Activated CD4-positive, CD25-positive, alpha-beta regulatory T cell treated with anti-CD3 and anti-CD28 coated beads, Interleukin-2, amount 50 U/mL, for 16 hours (primary cell): ENCODE data around the gene SNAPC1.
"Not testable (repeated sequence)": the region's sequence is repeated elsewhere in the genome, so short reads cannot be mapped to it uniquely, and the experiment has no call there.

Source experiments
- DNase-seq: peaks from one replicate; pipeline ENCODE4 v3.0.0-alpha.2; 2020; ENCODE audit warnings: low read depth, low spot score

Gene SNAPC1

GRCh38 chr14:61749867-61750266 lies 12.4 kb upstream of the SNAPC1 start:
- no peak for DNase-seq

- DNase-seq, result peak; percentile 50
These were observed 11.3 kb upstream of the SNAPC1 start for GRCh38 chr14:61750708-61751474.

- no peak for DNase-seq
These were observed 10.7 kb upstream of the SNAPC1 start for GRCh38 chr14:61751475-61751989.

GRCh38 chr14:61752626-61753025 lies 9.6 kb upstream of the SNAPC1 start:
- no peak for DNase-seq

- DNase-seq, result no peak
These were observed 8.6 kb upstream of the SNAPC1 start for GRCh38 chr14:61753631-61754030.

- DNase-seq, result no peak
These were observed 7.4 kb upstream of the SNAPC1 start for GRCh38 chr14:61754627-61755381.

GRCh38 chr14:61755382-61755742 lies 6.9 kb upstream of the SNAPC1 start:
- DNase-seq, result not testable (repeated sequence)

- DNase-seq, result no peak
These were observed 6.1 kb upstream of the SNAPC1 start for GRCh38 chr14:61756135-61756534.

GRCh38 chr14:61759878-61760277 lies 2.3 kb upstream of the SNAPC1 start:
- DNase-seq, result no peak

GRCh38 chr14:61761557-61761956 lies 663 bp upstream of the SNAPC1 start:
- no peak for DNase-seq

GRCh38 chr14:61764342-61765122 lies 2.3 kb downstream of the SNAPC1 start:
- no peak for DNase-seq

- DNase-seq, result no peak
These were observed 3.2 kb downstream of the SNAPC1 start for GRCh38 chr14:61765225-61765943.

GRCh38 chr14:61766151-61766550 lies 3.9 kb downstream of the SNAPC1 start:
- DNase-seq, result no peak

- no peak for DNase-seq
These were observed 6.0 kb downstream of the SNAPC1 start for GRCh38 chr14:61768240-61768639.

GRCh38 chr14:61769893-61770292 lies 7.7 kb downstream of the SNAPC1 start:
- DNase-seq, result no peak

- no peak for DNase-seq
These were observed 12.6 kb downstream of the SNAPC1 start for GRCh38 chr14:61774861-61775260.

GRCh38 chr14:61780125-61780524 lies 17.9 kb downstream of the SNAPC1 start:
- no peak for DNase-seq

GRCh38 chr14:61797309-61797708 lies 35.1 kb downstream of the SNAPC1 start:
- no peak for DNase-seq

- no peak for DNase-seq
These were observed 39.9 kb downstream of the SNAPC1 start for GRCh38 chr14:61802010-61802568.

GRCh38 chr14:61803755-61804154 lies 41.5 kb downstream of the SNAPC1 start:
- no peak for DNase-seq

GRCh38 chr14:61805451-61805850 lies 43.2 kb downstream of the SNAPC1 start:
- no peak for DNase-seq
